Activated T-cell treated with anti-CD3 and anti-CD28 coated beads, Interleukin-2, amount 50 U/mL, for 24 hours (primary cell): ENCODE measurements around the gene SEMA5A.

Experiments
- DNase-seq: peaks from one replicate; pipeline ENCODE4 v3.0.0-alpha.2; 2020
- H3K27ac Mint-ChIP-seq: 2 replicates; pipeline ENCODE4 v1.8.0; 2020; ENCODE audit warnings: mild to moderate bottlenecking, mixed read lengths
- H3K27me3 Mint-ChIP-seq: 2 replicates; pipeline ENCODE4 v1.8.0; 2020; ENCODE audit warnings: mixed read lengths
- H3K36me3 Mint-ChIP-seq: 2 replicates; pipeline ENCODE4 v1.8.0; 2020; ENCODE audit warnings: low read depth, mixed read lengths
- H3K4me1 Mint-ChIP-seq: 2 replicates; pipeline ENCODE4 v1.8.0; 2020; ENCODE audit warnings: low read depth, mixed read lengths
- H3K4me3 Mint-ChIP-seq: 2 replicates; pipeline ENCODE4 v1.8.0; 2020; ENCODE audit warnings: mild to moderate bottlenecking, moderate library complexity, mixed read lengths
- H3K9me3 Mint-ChIP-seq: 2 replicates; pipeline ENCODE4 v1.8.0; 2020; ENCODE audit warnings: mixed read lengths

The SEMA5A gene

DNA sequence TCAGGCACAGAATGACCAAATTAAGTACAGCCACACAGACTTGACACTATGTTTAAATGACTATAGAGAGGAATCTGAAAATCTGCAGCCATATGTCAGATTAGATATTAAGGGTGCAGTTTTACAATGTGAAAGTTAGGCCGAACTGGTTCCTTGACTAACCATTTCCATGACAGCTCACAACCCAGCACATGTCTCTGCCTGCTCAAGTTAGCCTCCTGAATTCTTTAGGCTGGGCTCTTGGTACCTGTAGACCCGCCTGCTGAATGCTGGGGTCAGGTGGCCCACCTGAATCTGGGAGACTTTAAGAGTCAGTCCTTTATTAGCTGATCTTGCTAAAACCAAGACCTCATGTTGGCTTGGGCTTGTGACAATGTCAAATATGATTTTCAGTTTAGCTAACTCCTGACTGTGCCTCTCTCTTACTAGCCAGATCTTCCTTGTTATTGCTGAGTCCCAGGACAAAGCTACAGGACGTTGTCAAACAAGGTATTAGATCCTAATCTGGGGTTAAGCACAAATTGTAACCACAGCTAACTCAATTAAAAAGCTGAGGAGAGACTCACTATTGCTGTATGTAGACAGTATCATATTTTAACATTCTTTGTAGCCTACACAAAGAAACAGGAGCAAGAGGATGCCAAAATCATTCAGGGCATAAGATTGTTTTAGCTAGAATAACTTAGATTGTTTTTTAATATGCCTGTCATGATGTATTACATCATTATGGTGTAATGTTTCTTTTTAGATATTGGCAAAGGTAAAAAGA lies 490.9 kb downstream of the SEMA5A start:
- no peak for DNase-seq

DNA sequence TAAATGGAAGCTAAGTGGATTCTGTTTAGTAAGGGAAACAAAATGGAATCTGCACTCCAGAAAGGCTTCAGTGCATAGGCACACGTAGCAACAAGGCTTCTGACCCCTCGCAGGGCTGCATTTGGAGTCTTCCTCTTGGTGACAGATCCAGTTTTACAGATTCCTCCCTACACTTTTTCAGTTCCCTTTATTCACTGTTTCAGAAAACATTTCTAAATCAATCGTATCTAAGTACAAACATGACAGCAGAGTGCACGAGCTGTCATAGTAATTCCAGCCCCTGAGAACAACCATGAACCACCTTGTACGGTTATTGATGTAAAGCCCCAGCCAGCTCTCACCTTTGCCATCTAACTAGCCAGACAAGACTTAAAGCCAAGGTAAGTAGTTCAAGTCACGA lies 491.6 kb downstream of the SEMA5A start:
- H3K9me3 Mint-ChIP-seq, result peaks cover 4% of the 10 kb centered on the region
- no peaks in the 10 kb centered on the region for H3K27me3 Mint-ChIP-seq
- H3K27ac Mint-ChIP-seq, result no peak overlapping the region
- no peaks in the 10 kb centered on the region for H3K4me1 Mint-ChIP-seq
- no peak for DNase-seq
- no peak overlapping the region for H3K4me3 Mint-ChIP-seq
- H3K36me3 Mint-ChIP-seq, result no peaks in the 10 kb centered on the region

More for the DNA sequence above, 490.9 kb downstream of the SEMA5A start:
- Mint-ChIP-seq H3K36me3 (no peaks in the 10 kb centered on the region), H3K4me1 (no peaks in the 10 kb centered on the region), H3K27me3 (no peaks in the 10 kb centered on the region), H3K4me3 (no peak overlapping the region), H3K9me3 (peaks cover 4% of the 10 kb centered on the region), H3K27ac (no peak overlapping the region)

DNA sequence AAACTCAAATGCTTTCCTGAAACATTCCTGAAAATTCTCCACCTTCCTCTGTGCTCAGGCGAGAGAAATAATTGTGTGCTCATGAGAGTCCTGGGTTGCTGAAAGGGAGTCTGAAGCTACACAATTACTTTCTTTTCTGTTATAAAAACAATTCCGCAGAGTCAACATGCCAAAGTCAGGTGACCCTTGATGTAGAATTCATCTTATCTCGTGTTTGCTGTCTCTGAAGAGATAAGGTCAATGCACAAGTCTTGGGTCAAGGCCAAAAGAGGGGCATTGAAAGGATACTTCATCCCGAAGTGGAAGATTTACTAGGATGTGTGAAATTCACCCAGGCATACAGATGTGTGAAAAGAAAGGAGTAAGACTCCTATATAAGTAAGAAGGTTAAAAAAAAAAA lies 493.5 kb downstream of the SEMA5A start:
- no peaks in the 10 kb centered on the region for H3K4me1 Mint-ChIP-seq
- H3K9me3 Mint-ChIP-seq, result peaks cover 4% of the 10 kb centered on the region
- H3K4me3 Mint-ChIP-seq, result no peak overlapping the region
- H3K36me3 Mint-ChIP-seq, result no peaks in the 10 kb centered on the region
- H3K27ac Mint-ChIP-seq, result no peak overlapping the region
- no peaks in the 10 kb centered on the region for H3K27me3 Mint-ChIP-seq
- DNase-seq, result no peak

DNA sequence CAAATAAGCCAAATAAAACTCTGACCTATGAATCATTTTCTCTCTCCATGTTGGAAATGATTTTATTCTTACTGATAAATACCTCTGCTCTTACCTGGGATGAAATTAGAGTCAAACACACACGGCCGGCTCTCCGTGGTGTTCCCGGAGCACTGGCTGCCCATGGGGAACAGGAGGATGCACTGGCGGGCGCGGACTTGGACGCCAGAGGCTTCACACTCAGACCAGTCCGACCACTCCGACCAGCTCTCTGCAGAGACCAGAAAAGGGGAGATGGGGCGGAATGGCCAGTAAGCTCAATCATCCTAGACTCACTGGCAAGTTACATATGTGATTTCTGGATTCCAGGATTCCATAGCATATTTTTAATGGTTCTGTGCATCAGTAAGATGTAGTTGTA lies 494.1 kb downstream of the SEMA5A start:
- Mint-ChIP-seq H3K4me1 (no peaks in the 10 kb centered on the region), H3K27me3 (no peaks in the 10 kb centered on the region), H3K36me3 (no peaks in the 10 kb centered on the region), H3K9me3 (peaks cover 4% of the 10 kb centered on the region), H3K4me3 (no peak overlapping the region), H3K27ac (no peak overlapping the region)
- no peak for DNase-seq

DNA sequence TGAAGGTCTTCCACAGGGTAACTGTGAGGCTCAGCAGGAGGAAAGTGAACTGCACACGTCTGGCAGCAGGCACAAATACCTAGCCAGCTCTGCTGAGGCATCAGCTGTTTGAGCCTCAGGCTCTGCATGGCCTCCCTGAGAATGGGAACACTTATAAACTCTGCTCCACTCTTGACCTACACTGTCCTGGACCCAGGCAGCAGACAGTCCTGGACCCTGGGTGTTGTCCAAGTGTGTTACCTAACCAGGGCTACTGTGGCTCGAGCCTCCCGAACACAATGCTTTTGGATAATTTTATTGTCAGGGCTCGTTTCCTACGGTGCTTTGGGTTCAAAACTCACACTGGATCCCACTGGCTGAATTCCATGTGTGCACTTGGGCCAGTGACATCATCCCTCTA lies 497.9 kb downstream of the SEMA5A start:
- H3K36me3 Mint-ChIP-seq, result no peaks in the 10 kb centered on the region

DNA sequence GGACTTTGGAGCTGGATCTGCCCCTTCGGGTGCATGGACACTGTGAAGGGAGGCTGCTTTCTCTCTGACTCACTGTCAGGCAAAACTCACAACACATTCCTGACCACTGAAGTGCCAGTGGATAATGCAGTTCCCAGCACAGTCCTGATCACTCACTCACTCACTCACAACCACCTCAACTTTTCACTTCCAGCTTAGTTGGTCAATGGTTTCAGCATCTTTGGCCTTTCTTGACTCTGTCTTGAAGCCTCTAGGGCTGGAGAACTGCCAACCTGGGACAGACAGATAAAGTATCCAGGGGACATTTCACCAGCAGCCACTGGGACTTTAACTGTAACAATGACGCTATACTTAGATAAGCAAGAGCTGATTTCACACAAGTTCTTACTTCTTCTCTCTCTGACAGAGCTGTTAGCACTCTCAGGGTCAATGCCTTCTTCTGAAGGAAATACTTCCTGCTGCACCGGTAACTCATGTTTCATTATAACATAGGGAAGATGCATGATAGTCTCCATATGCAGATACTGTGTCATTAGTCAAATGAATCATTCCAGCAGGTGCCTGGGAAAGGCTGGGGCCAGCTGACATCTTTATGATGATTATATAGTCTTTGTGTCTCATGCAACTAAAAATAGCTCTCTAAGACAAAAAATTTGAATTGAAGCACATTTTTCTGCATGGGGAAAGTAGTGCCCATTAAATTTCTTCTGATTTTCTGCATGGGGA lies 499.0 kb downstream of the SEMA5A start:
- no peaks in the 10 kb centered on the region for H3K4me1 Mint-ChIP-seq
- peaks cover 6% of the 10 kb centered on the region for H3K9me3 Mint-ChIP-seq
- H3K27me3 Mint-ChIP-seq, result no peaks in the 10 kb centered on the region
- no peak overlapping the region for H3K27ac Mint-ChIP-seq
- H3K4me3 Mint-ChIP-seq, result no peak overlapping the region
- no peaks in the 10 kb centered on the region for H3K36me3 Mint-ChIP-seq
- DNase-seq, result no peak

More for the DNA sequence above, 497.9 kb downstream of the SEMA5A start:
- Mint-ChIP-seq H3K4me1 (no peaks in the 10 kb centered on the region), H3K27ac (no peak overlapping the region), H3K27me3 (no peaks in the 10 kb centered on the region), H3K9me3 (peaks cover 6% of the 10 kb centered on the region), H3K4me3 (no peak overlapping the region)
- DNase-seq, result no peak

DNA sequence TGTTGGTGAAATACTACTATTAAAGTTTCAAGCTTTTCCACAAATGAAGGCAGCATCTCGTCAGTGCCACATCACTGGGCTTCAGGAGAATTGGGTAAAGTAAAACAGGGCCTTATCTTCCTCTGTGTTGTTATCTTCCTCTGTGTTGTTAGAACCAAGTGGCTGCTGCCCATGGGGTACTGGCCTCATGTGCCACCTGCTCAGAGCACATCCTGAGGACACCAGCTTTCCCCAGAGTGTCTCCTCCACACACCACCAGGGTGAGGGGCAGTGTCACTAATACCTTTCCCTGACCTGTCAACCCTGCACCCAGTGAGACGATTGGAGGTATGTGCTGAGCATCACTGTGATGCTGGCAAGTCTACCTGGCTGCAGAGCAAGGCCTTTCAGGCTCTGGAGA lies 499.9 kb downstream of the SEMA5A start:
- H3K9me3 Mint-ChIP-seq, result peaks cover 6% of the 10 kb centered on the region
- H3K27me3 Mint-ChIP-seq, result no peaks in the 10 kb centered on the region
- no peak overlapping the region for H3K4me3 Mint-ChIP-seq
- no peak overlapping the region for H3K27ac Mint-ChIP-seq
- no peaks in the 10 kb centered on the region for H3K36me3 Mint-ChIP-seq
- DNase-seq, result no peak
- H3K4me1 Mint-ChIP-seq, result no peaks in the 10 kb centered on the region

DNA sequence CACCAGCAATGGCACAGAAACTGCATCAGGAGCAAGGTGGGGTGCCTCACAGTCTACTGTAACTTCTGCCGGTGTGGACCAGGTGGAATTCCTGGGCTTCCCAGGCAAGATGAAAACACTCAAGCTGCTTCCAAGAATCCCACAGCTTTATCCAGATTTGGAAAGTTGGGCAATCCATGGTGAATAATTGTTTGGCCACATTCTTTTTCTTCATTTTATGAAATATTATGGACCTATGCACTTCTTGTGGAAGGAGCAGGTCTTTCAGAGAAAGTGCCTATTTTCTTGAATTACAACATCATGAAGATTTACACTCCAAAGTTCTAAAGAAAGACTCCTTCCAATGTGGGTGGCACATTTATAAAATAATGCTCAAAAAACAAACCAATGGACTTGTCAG lies 503.6 kb downstream of the SEMA5A start:
- Mint-ChIP-seq H3K9me3 (peaks cover 4% of the 10 kb centered on the region), H3K4me1 (no peaks in the 10 kb centered on the region), H3K36me3 (no peaks in the 10 kb centered on the region), H3K27ac (no peak overlapping the region), H3K27me3 (no peaks in the 10 kb centered on the region), H3K4me3 (no peak overlapping the region)
- DNase-seq, result no peak

DNA sequence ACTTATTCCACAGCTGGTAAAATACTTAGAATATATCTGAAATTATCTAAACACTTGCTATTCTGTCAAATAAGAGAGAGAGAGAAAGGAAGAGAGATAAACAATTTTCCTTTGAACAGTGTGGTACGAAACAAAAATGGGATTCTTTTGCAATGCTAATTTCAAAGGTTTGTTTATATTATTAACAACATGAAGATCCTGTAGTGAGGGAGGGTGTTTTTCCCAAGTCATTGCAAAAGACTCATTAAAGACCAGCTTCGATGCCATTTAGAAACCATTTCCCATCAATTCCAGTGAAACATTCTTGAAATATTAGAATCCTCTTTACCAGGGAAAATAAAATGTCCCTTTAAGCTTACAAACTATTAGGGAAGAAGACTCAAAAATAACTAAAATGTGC lies 505.4 kb downstream of the SEMA5A start:
- DNase-seq, result no peak
- Mint-ChIP-seq H3K27ac (no peak overlapping the region), H3K27me3 (no peaks in the 10 kb centered on the region), H3K4me1 (no peaks in the 10 kb centered on the region), H3K9me3 (peaks cover 9% of the 10 kb centered on the region), H3K36me3 (no peaks in the 10 kb centered on the region), H3K4me3 (no peak overlapping the region)

DNA sequence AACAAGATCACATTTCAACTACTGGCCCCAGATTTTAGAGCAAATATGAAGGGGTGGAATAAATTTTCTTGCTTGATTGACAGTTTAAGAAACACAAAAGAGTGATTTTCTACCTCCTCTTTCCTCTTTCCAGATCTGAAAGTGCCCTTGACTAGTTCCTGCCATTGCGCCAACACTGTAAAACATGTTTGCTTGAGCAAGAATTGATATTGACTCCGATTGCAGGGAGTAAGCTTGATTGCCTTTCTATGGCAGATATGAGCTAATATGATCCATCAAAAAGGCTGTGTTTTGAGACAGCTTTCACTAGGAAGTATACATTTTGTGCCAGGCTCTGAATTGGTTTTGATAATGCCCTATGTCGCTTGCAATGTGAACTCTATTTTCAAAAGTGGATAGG lies 508.8 kb downstream of the SEMA5A start:
- H3K27ac Mint-ChIP-seq, result no peak overlapping the region
- peaks cover 7% of the 10 kb centered on the region for H3K9me3 Mint-ChIP-seq
- no peak overlapping the region for H3K4me3 Mint-ChIP-seq
- no peaks in the 10 kb centered on the region for H3K27me3 Mint-ChIP-seq
- H3K36me3 Mint-ChIP-seq, result no peaks in the 10 kb centered on the region
- no peaks in the 10 kb centered on the region for H3K4me1 Mint-ChIP-seq
- DNase-seq, result no peak

DNA sequence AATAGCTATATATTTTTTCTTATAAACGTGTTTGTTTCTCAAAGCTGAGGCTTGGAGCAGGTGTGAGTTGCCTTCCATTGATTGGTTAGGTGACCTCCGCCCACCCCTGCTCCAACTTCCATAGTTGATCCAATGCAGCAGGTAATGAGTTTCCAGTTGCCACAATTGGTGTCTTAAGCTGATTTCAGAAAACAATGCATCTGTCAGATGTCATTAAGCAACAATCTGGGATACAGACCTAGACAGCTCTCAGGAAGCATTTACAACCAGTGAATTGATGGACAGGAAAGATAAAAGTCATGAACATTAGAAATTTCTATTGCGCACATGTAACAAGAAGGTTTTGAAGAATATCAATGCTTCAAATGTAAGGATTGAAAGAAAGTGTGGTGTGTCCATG lies 510.5 kb downstream of the SEMA5A start:
- Mint-ChIP-seq H3K9me3 (peaks cover 7% of the 10 kb centered on the region), H3K36me3 (no peaks in the 10 kb centered on the region), H3K27me3 (no peaks in the 10 kb centered on the region), H3K4me3 (no peak overlapping the region), H3K27ac (no peak overlapping the region), H3K4me1 (no peaks in the 10 kb centered on the region)
- DNase-seq, result no peak

DNA sequence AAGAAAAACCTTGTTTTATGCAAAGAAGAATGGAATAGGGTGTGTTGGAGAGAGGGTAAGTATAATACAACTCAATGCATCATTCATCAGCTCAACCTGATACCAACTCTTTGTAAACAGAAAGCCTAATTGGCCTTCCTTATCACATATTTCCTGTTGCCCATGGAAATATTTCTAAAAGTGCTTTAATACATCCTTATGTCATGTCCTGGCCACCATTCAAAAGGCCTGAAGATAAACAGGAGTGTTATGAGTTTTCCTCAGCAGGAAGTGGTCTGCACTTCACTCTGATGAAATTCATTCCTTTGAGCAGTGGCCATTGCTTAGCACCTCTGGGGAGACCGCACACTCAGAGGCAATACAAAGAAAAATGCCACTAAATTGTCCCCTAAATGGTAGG lies 511.2 kb downstream of the SEMA5A start:
- Mint-ChIP-seq H3K27ac (no peak overlapping the region), H3K36me3 (no peaks in the 10 kb centered on the region), H3K9me3 (peaks cover 7% of the 10 kb centered on the region), H3K4me1 (no peaks in the 10 kb centered on the region), H3K4me3 (no peak overlapping the region), H3K27me3 (no peaks in the 10 kb centered on the region)
- DNase-seq, result no peak

DNA sequence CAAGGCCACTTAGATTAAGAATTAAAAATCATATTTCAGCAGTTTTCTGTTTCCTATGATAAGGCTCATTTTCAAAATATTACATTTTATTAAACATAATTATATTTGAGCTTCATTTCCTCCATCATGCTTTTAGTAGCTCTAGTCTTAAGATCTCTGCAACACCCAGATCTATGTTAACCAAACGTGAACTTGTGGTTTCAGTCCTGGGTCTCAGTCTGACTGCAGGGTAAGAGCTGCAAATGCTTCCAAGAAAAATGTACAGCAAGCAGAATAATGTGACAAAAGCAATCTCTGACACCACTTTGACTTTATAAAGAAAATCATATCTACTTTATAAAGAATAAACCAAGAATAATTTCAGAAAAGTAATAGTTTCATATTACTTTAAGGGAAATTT lies 512.4 kb downstream of the SEMA5A start:
- no peak for DNase-seq
- H3K27ac Mint-ChIP-seq, result no peak overlapping the region
- H3K36me3 Mint-ChIP-seq, result no peaks in the 10 kb centered on the region
- H3K4me3 Mint-ChIP-seq, result no peak overlapping the region
- H3K27me3 Mint-ChIP-seq, result no peaks in the 10 kb centered on the region
- H3K4me1 Mint-ChIP-seq, result no peaks in the 10 kb centered on the region
- H3K9me3 Mint-ChIP-seq, result peaks cover 7% of the 10 kb centered on the region

DNA sequence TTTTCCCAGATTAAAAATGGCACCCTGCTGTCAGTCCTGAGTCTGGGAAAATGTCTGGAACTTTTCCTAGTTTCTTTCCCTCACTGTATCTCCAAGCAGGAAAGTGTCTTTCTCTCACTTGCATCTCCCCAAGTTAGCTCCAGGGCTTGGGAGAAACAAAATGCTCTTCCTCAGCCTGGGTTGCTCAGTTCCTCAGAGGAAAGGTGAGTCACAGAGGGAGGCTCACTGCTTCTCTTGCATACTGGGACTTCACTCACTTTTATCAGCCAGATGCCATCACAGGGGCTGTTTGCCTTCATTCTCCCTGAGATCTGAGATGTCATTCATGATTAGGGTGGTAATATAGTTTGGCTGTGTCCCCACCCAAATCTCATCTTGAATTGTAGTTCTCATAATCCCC lies 519.9 kb downstream of the SEMA5A start:
- Mint-ChIP-seq H3K27ac (no peak overlapping the region), H3K4me3 (no peak overlapping the region), H3K9me3 (peaks cover 38% of the 10 kb centered on the region)

DNA sequence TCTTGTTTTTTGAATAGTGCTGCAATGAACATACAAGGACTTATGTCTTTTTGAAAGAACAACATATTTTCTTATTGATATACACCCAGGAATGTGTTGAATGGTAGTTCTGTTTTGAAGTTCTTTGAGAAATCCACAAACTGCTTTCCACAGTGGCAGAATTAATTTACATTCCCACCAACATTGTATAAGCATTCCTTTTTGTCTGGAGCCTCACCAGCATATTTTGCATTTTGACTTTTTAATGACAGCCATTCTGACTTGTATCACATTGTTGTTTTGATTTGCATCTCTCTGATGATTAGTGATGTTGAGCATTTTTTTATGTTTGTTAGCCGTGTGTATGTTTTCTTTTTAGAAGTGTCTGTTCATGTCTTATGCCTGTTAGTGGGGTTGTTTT lies 524.9 kb downstream of the SEMA5A start:
- no peaks in the 10 kb centered on the region for H3K27me3 Mint-ChIP-seq
- H3K36me3 Mint-ChIP-seq, result no peaks in the 10 kb centered on the region
- no peak for DNase-seq
- H3K4me3 Mint-ChIP-seq, result no peak overlapping the region
- H3K4me1 Mint-ChIP-seq, result no peaks in the 10 kb centered on the region
- H3K9me3 Mint-ChIP-seq, result peaks cover 35% of the 10 kb centered on the region
- no peak overlapping the region for H3K27ac Mint-ChIP-seq

More for the DNA sequence above, 519.9 kb downstream of the SEMA5A start:
- no peaks in the 10 kb centered on the region for H3K27me3 Mint-ChIP-seq
- H3K36me3 Mint-ChIP-seq, result no peaks in the 10 kb centered on the region
- no peaks in the 10 kb centered on the region for H3K4me1 Mint-ChIP-seq
- DNase-seq, result no peak
